Prostate gland (tissue), 2 donors: ENCODE results near the gene UQCRC1.

Source experiments
- CTCF ChIP-seq, 4 experiments: fragments of 200-600 bp in 2 of 4; fragments of 450-650 bp in 2 of 4; sonication (generic) in 2 of 4; IDR thresholded peaks; 1 replicate in 3 of 4; 2 replicates in 1 of 4; pipeline ENCODE4 v1.5.1; 2016 to 2019; ENCODE audit warnings: antibody characterized with exemption in 4 of 4, mild to moderate bottlenecking in 2 of 4, moderate library complexity in 2 of 4
- POLR2A ChIP-seq: fragments of 450-650 bp; IDR thresholded peaks from one replicate; pipeline ENCODE4 v1.6.1; 2016; ENCODE audit warnings: antibody characterized with exemption, mild to moderate bottlenecking
- POLR2AphosphoS5 ChIP-seq: sonication (generic); formaldehyde crosslinking; IDR thresholded peaks from one replicate; pipeline ENCODE4 v1.6.1; 2017; ENCODE audit warnings: antibody characterized with exemption

- TF ChIP-seq CTCF (IDR thresholded peaks at IDR 0.05): no peak
- TF ChIP-seq POLR2A: no peak
- no peak for TF ChIP-seq POLR2AphosphoS5
Measured at GRCh38 chr3:48591436-48591835, 18.0 kb downstream of the UQCRC1 start.
